GM21447 (cell line): ENCODE measurements around the gene SCYL3.
"Not testable (repeated sequence)": the region's sequence is repeated elsewhere in the genome, so short reads cannot be mapped to it uniquely, and the experiment has no call there.

Experiments used
- ATAC-seq: cut with Tn5 transposase; IDR thresholded peaks from one replicate; pipeline ENCODE4 v1.9.1; 2021; ENCODE audit not compliant: unreplicated experiment

SCYL3 gene

DNA sequence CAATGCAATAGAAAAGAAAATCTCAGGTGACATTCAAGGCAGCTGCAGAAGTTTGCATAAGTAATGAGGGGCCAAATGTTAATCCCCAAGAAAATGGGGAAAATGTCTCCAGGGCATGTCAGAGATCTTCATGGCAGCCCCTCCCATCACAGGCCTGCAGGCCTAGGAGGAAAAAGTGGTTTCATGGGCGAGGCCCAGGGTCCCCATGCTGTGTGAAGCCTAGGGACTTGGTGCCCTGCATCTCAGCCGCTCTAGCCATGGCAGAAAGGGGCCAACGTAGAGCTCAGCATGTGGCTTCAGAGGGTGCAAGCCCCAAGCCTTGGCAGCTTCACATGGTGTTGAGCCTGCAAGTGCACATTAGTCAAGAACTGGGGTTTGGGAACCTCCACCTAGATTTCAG is 21.7 kb downstream of the SCYL3 start:
- ATAC-seq: not testable (repeated sequence)

DNA sequence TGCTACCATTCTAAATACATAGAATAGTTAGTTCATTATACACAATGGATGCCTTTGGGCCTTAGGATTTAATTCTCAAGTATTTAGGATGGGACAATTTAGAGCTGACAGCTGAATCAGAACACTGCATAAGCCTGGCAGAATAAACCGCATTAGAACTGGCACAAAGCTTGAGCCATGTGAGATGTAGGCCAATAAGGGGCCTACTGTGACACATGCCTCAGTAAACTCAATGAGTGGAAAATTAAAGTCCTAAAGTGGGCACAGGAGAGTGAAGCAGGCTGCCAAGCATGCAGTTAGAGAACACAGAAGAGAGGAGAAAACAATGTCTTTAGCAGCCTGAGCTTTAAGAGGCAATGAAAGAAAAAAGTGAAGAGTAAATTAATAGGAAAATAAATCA is 24.3 kb downstream of the SCYL3 start:
- ATAC-seq: no peak

DNA sequence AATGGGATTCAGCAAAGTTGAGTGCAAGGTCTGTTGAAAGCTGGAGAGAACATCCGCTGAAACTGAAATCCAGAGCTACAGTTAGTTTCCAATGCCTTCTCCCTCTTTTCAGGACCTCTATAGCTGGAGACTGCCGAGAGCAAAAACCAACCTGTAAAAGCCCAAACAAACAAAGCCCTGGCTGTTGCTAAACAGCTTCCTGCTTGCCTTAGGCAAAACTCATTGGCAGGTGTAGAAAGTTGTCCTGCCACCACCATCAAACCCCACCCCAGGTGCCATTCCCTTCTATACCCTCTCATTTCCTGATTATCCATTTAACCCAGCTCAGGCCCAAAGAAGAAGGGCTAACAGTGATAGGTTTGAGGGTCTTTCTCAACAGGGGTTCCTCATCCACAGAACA is 24.7 kb downstream of the SCYL3 start:
- ATAC-seq: no peak

DNA sequence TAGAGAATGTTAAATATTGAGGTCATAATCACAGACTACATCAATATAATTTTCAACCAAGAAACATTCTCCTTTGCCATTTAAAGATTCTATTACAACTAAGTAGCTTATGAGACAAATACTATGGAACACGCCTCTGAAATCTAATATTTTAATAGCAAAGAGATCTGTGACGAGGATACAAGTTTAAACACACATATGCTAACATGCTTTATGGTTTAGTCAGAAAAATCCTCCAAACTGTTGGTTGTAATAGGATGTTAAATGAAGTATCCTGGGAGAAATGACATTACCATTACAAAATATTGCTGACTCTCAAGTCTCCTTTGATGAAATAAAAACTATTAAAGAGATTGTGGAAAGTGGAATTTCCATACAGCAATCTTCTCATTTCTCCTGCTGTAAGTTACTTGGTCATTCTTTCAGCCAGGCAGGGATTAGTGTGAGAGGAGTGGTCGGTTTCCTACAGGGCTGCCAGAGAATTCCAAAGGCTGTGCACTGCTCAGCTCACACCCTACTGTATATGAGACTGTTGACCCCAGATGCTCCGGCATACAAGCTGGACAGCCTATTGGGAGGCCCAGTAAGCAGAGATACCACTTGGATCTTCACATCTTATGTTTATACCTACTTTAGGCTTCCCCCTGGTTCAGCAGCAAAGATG is 26.6 kb downstream of the SCYL3 start:
- ATAC-seq: no peak

DNA sequence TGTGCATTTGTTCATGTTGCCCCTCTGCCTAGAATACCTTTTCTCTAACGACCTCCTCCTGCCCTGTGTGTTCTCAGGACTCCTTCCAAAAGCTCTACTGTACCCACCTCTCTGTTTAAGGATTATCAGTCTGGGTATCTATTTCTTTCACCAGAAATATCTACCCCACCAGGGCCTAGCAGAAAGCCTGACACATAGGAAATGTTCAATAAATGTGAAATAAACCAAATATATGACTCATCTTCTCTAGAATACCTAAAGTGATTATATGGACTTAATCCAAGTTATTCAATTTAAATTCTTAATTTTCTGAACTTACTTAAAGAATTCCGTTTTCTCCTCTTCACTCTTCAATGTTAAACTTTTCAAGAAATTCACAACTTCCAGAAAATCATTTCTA is 27.1 kb downstream of the SCYL3 start:
- no peak for ATAC-seq

DNA sequence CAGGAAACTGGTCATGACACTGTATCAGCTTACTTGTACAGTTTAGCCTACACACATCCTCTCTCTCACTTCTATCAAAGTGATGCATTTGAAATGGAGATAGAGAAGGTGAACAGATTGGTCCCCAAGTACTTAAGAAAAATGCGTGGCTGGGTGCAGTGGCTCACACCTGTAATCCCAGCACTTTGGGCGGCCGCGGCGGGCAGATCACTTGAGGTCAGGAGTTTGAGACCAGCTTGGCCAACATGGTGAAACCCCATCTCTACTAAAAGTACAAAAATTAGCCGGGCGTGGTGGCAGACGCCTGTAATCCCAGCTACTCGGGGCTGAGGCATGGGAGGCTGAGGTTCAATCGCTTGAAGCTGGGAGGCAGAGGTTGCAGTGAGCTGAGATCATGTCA is 29.2 kb downstream of the SCYL3 start:
- ATAC-seq: not testable (repeated sequence)

DNA sequence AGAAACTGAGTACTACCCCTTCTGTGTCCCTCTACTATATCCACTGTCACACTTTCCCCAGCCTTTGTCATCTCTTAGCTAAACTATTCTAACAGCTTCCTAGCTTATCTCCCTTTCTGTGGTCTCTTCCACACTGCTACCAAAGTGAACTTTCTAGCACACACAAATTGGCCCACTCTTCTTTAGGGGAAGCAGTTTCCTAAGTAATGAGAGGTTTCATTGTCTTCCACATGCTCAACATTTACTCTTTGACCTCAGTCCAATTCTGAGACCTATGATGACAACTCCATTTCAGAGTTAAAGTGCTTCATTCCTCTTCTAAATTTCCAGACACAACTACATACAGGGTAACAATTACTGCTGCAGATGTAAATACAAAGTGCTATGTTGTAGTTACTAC is 32.9 kb downstream of the SCYL3 start:
- no peak for ATAC-seq

DNA sequence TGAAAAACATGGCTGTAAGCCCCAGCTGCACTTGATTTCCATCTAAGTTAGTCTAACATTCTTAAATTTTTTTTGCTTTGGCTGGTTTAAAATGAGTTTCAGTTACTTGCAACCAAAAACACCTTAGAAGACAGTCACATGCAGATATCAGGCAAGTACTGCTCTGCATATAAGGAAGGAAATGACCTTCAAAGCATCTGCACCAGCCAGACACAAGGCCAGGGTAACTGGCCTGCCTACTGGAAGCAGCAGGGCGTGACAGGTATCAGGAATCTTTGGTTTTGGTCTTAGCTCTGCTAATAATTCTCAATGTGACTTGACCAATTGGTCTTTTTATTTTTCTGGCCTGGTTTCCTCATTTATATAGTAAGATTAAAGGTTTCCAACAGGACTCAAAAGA is 33.5 kb downstream of the SCYL3 start:
- no peak for ATAC-seq

DNA sequence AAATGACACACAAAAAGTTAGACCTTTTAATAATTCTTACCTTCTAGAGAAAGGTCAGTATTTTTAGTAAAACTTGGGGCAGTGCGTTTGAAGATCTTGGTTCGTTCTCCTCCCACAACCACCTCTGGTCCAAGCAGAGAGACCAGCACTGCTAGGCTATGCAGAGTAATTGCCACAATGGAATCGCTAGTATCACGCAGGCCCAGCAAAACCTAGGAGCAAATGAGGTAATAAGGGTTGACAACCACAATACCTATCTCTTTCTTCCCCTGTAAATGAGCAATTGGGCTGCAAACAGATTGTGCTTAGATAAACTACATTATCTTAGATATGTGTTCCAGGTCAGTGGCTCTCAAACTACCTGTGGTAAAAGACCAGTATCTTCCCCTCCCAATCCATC is 34.7 kb downstream of the SCYL3 start:
- no peak for ATAC-seq

DNA sequence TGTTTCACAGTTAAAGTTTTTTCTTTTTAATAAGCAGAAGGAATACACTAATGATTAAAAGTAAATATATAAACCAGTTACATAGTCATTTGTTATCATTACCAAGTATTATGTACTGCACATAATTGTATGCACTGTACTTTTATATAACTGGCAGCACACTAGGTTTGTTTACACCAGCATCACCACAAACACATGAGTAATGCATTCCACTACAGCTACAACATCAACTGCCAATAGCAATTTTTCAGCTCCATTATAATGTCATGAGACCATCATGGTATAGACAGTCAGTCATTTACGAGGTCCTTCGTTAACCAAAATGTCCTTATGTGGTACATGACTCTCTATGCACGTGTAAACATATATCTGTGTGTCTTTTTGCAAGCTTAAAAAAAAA is 35.2 kb downstream of the SCYL3 start:
- ATAC-seq: no peak

DNA sequence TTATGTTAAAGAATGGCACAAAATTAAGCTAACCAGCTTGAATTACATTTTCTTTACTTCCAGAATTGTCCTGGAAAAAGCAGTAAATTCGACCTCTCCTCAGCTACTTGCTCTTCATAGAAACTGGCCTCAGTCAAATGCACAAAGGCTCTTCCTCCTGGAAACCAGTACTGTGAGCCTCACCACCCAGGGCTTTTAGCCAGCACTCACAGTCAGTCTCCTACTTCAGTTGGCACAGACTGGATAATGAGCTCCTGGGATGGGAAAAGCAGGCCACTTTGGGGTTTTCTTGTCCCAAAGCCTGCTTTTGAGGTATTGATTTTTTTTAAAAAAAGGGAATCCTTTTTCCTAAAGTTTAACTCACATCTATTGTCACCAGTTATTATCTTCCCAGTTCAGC is 40.4 kb downstream of the SCYL3 start:
- no peak for ATAC-seq

DNA sequence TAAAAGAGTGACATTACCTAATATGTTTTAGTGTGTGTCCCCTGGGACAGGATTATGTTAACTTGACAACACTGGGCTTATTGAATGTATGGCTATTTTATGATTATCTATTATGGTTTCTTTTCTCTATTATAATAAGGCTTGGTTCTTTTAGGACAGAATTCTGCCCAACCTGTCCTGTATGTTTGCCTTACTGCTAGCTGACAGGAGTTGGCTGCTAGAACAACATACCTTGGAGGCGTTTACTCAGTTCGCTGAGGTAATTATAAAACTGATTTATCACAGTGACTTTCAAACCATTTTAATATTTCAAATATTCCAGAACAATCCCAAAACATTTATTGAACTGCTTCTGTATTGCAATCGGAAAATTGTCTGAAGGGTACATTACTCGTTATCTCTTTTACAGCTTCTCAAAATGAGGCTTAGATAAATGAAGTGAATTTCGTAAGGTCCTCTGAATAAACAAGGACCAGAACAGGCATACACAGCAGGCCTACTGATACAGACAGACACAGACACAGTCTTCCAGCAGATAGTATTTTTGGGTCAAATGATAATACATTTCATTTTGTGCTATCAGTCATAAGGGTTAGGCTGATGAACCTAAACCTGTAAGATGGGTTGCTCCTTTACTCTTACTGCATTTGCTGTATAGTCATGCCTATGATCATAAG is 44.2 kb downstream of the SCYL3 start:
- no peak for ATAC-seq

DNA sequence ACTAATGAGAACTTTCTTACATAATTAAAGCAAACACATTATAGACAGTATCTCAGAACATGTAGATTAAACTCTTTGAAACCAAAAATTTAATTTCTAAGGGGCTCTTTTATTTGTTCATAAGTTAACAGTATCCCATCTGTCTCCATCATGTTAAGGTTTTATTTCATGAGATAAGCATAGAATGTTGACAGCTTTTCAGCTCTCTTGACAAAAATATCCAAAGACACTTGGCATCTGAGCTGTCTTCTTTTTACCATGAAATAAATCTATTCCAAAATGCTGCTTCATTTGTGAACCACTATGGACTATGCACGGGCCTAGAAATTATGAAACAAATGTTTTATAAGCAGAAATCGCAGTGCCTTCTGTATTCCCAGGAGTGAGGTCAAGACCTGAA is 45.2 kb downstream of the SCYL3 start:
- no peak for ATAC-seq

DNA sequence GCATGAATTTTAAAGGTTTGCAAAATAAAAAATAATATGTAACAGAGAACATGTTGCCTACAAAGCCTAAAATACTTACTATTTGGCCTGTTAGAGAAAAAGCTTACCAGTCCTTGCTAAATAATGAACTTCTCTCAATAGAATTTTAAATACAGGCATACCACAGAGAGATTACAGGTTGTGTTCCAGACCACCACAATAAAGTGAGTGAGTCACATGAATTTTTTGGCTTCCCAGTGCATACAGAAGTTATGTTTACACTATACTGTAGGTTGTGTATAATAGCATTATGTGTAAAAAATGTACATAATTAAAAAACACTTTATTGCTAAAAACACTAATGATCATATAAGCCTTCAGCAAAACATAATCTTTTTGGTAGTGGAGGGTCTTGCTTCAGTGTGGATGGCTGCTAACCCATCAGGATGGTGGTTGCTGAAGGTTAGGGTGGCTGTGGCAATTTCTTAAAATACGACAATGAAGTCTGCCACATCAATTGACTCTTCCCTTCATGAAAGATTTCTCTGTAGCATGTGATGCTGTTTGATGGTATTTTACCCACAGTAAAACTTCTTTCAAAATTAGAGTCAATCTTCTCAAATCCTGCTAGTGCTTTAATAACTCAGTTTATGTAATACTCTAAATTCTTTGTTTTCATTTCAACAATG is 48.6 kb downstream of the SCYL3 start:
- no peak for ATAC-seq

DNA sequence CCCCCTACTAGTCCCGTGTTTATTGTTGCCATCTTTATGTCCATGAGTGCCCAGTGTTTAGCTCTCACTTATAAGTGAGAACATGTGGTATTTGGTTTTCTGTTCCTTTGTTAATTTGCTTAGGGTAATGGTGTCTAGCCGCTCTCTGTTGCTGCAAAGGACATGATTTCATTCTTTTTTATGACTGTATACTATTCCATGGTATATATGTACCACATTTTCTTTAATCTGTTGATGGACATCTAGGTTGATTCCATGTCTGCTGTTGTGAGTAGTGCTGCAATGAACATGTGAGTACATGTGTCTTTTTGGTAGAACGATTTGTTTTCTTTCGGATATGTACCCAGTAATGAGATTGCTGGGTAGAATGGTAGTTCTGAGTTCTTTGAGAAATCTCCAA is 54.8 kb downstream of the SCYL3 start:
- no peak for ATAC-seq

DNA sequence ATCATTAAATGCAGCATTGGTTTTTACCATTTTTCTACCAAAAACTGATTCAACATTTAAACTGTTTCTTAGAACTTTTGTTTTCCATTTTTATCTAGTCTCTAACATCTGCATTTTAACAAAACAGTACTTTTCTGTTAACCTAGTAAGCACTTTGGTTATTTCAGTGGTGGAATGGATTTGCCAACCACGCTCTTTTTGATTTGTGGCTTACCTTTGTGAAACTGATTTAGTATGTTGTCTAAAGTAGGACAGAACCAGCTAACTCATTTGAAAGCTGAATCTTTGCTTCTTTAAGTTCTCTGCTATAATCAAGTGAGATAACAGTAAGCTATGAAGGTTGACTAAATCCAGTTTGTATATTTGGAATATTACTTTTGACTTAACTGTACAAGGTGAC is 57.5 kb downstream of the SCYL3 start:
- ATAC-seq: no peak

DNA sequence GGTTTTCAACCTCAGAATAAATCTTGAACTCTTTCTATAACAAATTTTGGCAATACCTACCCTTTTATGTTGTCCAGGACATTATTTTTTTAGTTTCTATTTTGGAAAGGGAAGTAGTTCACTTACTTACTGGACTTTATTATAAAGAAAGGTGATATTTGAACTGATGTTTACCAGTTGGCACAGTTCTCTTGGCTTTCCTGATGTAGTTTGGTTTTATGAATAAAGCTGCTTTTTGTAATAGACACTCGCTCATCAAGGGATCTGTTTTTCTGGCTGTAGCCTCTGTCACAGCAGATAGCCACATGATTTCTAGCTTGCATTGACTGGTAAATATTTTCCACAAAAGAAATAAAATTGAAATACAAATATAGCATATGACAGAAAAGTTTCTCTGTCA is 58.0 kb downstream of the SCYL3 start:
- ATAC-seq: no peak

DNA sequence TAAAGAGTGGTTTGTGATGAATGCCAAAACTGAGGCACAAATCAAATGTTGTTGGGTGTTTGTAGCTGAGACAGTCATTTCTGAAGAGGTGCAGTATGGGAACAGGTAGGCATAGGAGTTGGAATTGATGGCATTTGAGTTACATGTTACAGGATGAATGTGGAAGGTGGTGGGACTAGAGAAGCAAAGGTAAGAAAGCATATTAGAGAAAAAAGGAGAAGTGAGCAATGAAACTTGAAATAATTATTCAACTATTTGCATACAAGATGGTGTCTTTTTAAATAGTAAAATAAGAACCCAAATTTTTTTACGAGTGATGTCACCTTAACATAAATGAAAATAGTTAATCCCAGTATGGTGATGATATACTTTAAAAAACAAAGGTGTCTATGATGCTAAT is 58.8 kb downstream of the SCYL3 start:
- no peak for ATAC-seq

DNA sequence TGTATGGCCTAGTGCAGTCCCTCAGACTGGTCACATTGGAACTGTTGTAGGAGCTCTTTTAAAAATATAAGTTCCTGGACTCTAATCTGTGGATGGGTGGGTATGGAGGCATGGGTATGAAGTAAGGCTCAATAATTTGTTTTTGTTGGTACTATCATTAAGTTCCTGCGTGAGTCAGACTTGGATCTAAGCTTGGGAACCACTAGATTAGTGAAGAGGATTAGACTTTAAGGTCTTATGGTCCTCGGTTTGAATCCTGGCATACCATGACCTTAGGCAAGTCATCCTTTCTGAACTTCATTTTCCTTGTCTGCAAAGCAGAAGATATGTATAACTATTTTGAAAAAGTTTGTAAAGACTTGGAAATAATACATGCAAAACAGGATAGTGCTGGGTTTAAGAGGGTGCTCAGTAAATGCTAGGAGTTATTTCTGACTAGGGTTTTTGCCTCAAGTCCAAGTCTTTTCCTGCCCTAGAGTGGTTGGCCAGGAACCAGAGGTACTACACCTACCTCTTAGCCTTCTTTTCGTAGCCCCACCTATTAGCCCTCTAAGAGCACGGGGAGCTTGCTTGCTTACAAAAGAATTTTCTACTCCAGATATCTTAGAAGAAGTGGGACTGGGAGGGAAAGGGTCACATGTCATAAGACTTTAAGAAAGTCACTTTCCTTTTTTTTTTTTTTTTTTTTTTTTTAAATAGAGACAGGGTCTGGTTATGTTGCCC is 60.4 kb downstream of the SCYL3 start:
- ATAC-seq: no peak

DNA sequence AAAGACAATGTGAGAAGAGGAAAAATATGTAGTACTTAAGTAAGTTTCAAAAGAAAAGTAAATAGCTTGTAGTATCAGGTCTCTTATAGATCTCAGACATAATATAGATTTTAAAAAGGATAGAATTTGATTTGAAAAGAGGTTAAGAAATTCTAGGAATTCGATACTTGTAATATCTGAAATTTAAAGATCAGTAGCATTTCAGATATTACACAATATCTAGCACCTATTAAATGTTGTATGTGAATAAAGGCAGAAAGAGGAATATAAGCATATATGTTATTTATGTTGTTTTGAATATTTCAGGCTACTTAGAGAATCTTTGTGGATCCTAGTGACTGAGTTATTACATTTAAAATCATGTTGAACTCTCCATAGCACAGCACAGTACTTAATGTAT is 64.0 kb downstream of the SCYL3 start:
- ATAC-seq: no peak

DNA sequence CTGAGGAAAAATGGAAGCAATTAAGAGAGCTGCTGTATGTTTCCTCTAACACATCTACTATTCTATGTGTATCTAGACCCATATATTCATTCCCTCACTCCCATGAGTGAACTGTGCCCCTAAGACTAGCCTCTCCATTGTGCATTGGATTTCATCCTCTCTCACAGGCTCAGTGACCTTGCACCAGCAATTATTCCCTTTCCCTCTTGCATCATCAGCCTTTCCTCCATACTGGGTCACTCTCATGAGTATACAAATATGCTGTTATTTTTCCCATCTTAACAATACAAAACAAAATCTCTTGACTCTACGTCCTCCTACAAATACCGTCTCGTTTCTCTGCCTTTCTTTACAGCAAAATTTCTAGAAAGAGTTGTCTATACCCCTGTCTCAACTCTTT is 69.5 kb downstream of the SCYL3 start:
- ATAC-seq: no peak

DNA sequence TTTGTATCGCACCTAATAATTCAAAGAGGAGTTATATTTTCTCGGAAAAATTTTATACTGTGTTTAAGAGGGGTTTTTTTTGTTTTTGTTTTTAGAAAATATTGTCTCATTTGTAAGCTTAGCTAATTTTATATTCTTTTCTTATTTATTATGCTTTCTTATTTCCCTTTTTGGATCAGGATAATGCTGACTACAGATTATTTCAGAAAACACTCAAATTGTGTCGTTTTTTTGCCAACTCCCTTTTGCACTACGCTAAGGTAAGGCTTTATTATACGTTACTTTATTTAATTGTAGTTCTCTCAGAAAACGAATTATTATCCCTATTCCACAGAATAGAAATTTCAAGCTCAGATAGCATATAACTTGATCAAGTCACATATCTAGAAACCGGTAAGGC is 72.2 kb downstream of the SCYL3 start:
- ATAC-seq: no peak
